ENCODE results near the gene HOOK1. TPM values are rescaled to one million over a fixed set of nuclear protein-coding genes. Genes with fewer than 3 reads are reported as not detected.

HOOK1 gene
- total RNA-seq, 4 donors from 2014 or later, result 17.2 to 25.2 (median 19.3) TPM

- intact Hi-C loops (cut with DNase I; ENCODE audit: low total_unique reads), result no loop called here
- no peak for TF ChIP-seq CTCF (IDR thresholded peaks at IDR 0.05)
- H3K4me3 ChIP-seq (ENCODE audit: low read depth, poor library complexity, severe bottlenecking), result no peak overlapping the region
- WGBS, 2 donors, result 98% methylated on average over 3 of the region's 3 CpGs
- no peak for DNase-seq (ENCODE audit: low spot score in 2 of 2)
These were observed 43.4 kb upstream of the HOOK1 start for GRCh38 chr1:59771361-59771760.

- TF ChIP-seq POLR2A (IDR thresholded peaks at IDR 0.05) (no peak), CTCF (IDR thresholded peaks at IDR 0.05) (no peak)
- intact Hi-C loops (cut with DNase I; ENCODE audit: low total_unique reads), result no loop called here
- WGBS, 2 donors, result 83 to 90% methylated on average over 4 of the region's 4 CpGs
- no peak overlapping the region for H3K4me3 ChIP-seq (ENCODE audit: low read depth, poor library complexity, severe bottlenecking)
- DNase-seq (ENCODE audit: low spot score in 2 of 2), result no peak
These were observed 39.3 kb upstream of the HOOK1 start for GRCh38 chr1:59775480-59775879.

GRCh38 chr1:59776960-59777852 lies 37.5 kb upstream of the HOOK1 start:
- no peak for DNase-seq (ENCODE audit: low spot score in 2 of 2)
- WGBS, 2 donors, result 70 to 71% methylated on average over 7 of the region's 7 CpGs
- intact Hi-C loops (cut with DNase I; ENCODE audit: low total_unique reads), result no loop called here
- no peak for TF ChIP-seq CTCF (IDR thresholded peaks at IDR 0.05)
- TF ChIP-seq POLR2A (IDR thresholded peaks at IDR 0.05), result no peak
- no peak overlapping the region for H3K4me3 ChIP-seq (ENCODE audit: low read depth, poor library complexity, severe bottlenecking)

- intact Hi-C loops (cut with DNase I; ENCODE audit: low total_unique reads), result no loop called here
- DNase-seq (ENCODE audit: low spot score in 2 of 2), result no peak
- TF ChIP-seq CTCF (IDR thresholded peaks at IDR 0.05), result no peak
- no peak for TF ChIP-seq POLR2A (IDR thresholded peaks at IDR 0.05)
- no peak overlapping the region for H3K4me3 ChIP-seq (ENCODE audit: low read depth, poor library complexity, severe bottlenecking)
- WGBS, 2 donors, result 75 to 77% methylated on average over 2 of the region's 2 CpGs
These were observed 34.8 kb upstream of the HOOK1 start for GRCh38 chr1:59779949-59780348.

- H3K4me3 ChIP-seq (ENCODE audit: low read depth, poor library complexity, severe bottlenecking), result no peak overlapping the region
- TF ChIP-seq POLR2A (IDR thresholded peaks at IDR 0.05), result no peak
- no peak for TF ChIP-seq CTCF (IDR thresholded peaks at IDR 0.05)
- no peak for DNase-seq (ENCODE audit: low spot score in 2 of 2)
- intact Hi-C loops (cut with DNase I; ENCODE audit: low total_unique reads), result no loop called here
These were observed 25.9 kb upstream of the HOOK1 start for GRCh38 chr1:59788825-59789224.

GRCh38 chr1:59798600-59798999 lies 16.1 kb upstream of the HOOK1 start:
- TF ChIP-seq CTCF (IDR thresholded peaks at IDR 0.05) (no peak), POLR2A (IDR thresholded peaks at IDR 0.05) (no peak)

More at GRCh38 chr1:59798600-59798999, 16.1 kb upstream of the HOOK1 start:
- H3K4me3 ChIP-seq (ENCODE audit: low read depth, poor library complexity, severe bottlenecking), result no peak overlapping the region
- intact Hi-C loops (cut with DNase I; ENCODE audit: low total_unique reads), result no loop called here
- DNase-seq (ENCODE audit: low spot score in 2 of 2), result no peak

Data from lower leg skin (tissue), 4 donors.